Liver (tissue), 9 donors: ENCODE measurements around the gene SLC38A4. TPM values are rescaled to one million over a fixed set of nuclear protein-coding genes. Genes with fewer than 3 reads are reported as not detected.

Experiments used
- DNase-seq: peaks from one replicate; pipeline ENCODE4 v3.0.0-alpha.2; 2017; ENCODE audit warnings: low spot score
- H3K27ac ChIP-seq, 2 donors: one replicate each; pipeline ENCODE4 v1.7.0; 2013; ENCODE audit warnings: inconsistent platforms in 2 of 2, low read length in 2 of 2, control low read depth in 1 of 2, low read depth in 1 of 2, mild to moderate bottlenecking in 1 of 2
- H3K27me3 ChIP-seq, 4 donors: one replicate each; pipeline versions ENCODE4 v1.6.1 to v1.7.0; 2013; ENCODE audit warnings: low read length in 3 of 4, inconsistent platforms in 1 of 4, mild to moderate bottlenecking in 1 of 4, moderate library complexity in 1 of 4; ENCODE audit not compliant: control insufficient read depth in 4 of 4, insufficient read depth in 4 of 4
- H3K36me3 ChIP-seq, 4 donors: one replicate each; pipeline versions ENCODE4 v1.6.1 to v1.7.0; 2013; ENCODE audit warnings: low read length in 3 of 4, mild to moderate bottlenecking in 3 of 4, low read depth in 1 of 4, moderate library complexity in 1 of 4; ENCODE audit not compliant: control insufficient read depth in 4 of 4, insufficient read depth in 3 of 4
- H3K4me1 ChIP-seq, 4 donors: one replicate each; pipeline versions ENCODE4 v1.6.1 to v1.7.0; 2013; ENCODE audit warnings: low read length in 3 of 4, mild to moderate bottlenecking in 3 of 4, moderate library complexity in 1 of 4; ENCODE audit not compliant: control insufficient read depth in 4 of 4, insufficient read depth in 4 of 4
- H3K4me3 ChIP-seq, 3 donors: one replicate each; pipeline versions ENCODE4 v1.6.1 to v1.7.0; 2013; ENCODE audit warnings: low read length in 3 of 3, control low read depth in 1 of 3, low read depth in 1 of 3, mild to moderate bottlenecking in 1 of 3
- H3K9ac ChIP-seq, 2 donors: one replicate each; pipeline ENCODE4 v1.7.0; 2013; ENCODE audit warnings: low read length in 2 of 2, mild to moderate bottlenecking in 2 of 2, moderate library complexity in 2 of 2, control low read depth in 1 of 2, low read depth in 1 of 2
- H3K9me3 ChIP-seq, 4 donors: one replicate each; pipeline versions ENCODE4 v1.6.1 to v1.7.0; 2013; ENCODE audit warnings: low read length in 3 of 4; ENCODE audit not compliant: control insufficient read depth in 4 of 4
- ATF3 ChIP-seq: IDR thresholded peaks from 2 replicates; pipeline ENCODE4 v1.6.1; 2016; ENCODE audit warnings: antibody characterized with exemption
- CTCF ChIP-seq: fragments of 150-350 bp; IDR thresholded peaks from 2 replicates; pipeline ENCODE4 v1.5.1; 2017; ENCODE audit warnings: improper control_type of control experiment, low read depth, low read length; ENCODE audit not compliant: missing input control
- EGR1 ChIP-seq, 2 donors: IDR thresholded peaks; 2 replicates each; pipeline ENCODE4 v1.6.1; 2016 to 2018; ENCODE audit warnings: antibody characterized with exemption in 2 of 2, low read depth in 2 of 2
- FOXA1 ChIP-seq: IDR thresholded peaks from 2 replicates; pipeline ENCODE4 v1.6.1; 2016; ENCODE audit warnings: antibody characterized with exemption
- FOXA2 ChIP-seq: IDR thresholded peaks from 2 replicates; pipeline ENCODE4 v1.6.1; 2016; ENCODE audit warnings: antibody characterized with exemption
- GABPA ChIP-seq, 2 donors: IDR thresholded peaks in 1 of 2; conservative IDR thresholded peaks in 1 of 2; 2 replicates each; pipeline ENCODE4 v1.6.1; 2016; ENCODE audit warnings: antibody characterized with exemption in 2 of 2, mild to moderate bottlenecking in 1 of 2, moderate library complexity in 1 of 2
- HNF4A ChIP-seq, 2 donors: conservative IDR thresholded peaks; 2 replicates each; pipeline ENCODE4 v1.6.1; 2016; ENCODE audit warnings: antibody characterized with exemption in 2 of 2, mild to moderate bottlenecking in 2 of 2
- MAX ChIP-seq: IDR thresholded peaks from 2 replicates; pipeline ENCODE4 v1.6.1; 2016; ENCODE audit warnings: antibody characterized with exemption
- RAD21 ChIP-seq, 2 donors: IDR thresholded peaks; 2 replicates each; pipeline ENCODE4 v1.6.1; 2016; ENCODE audit warnings: antibody characterized with exemption in 2 of 2, mild to moderate bottlenecking in 2 of 2
- REST ChIP-seq: IDR thresholded peaks from 2 replicates; pipeline ENCODE4 v1.6.1; 2016; ENCODE audit warnings: antibody characterized with exemption, mild to moderate bottlenecking
- SP1 ChIP-seq: IDR thresholded peaks from 2 replicates; pipeline ENCODE4 v1.6.1; 2018; ENCODE audit warnings: antibody characterized with exemption, mild to moderate bottlenecking
- TAF1 ChIP-seq: conservative IDR thresholded peaks from 2 replicates; pipeline ENCODE4 v1.6.1; 2016; ENCODE audit warnings: antibody characterized with exemption, mild to moderate bottlenecking
- YY1 ChIP-seq: IDR thresholded peaks from 2 replicates; pipeline ENCODE4 v1.6.1; 2016; ENCODE audit warnings: antibody characterized with exemption, mild to moderate bottlenecking
- ZBTB33 ChIP-seq: IDR thresholded peaks from 2 replicates; pipeline ENCODE4 v1.6.1; 2016; ENCODE audit warnings: antibody characterized with exemption
- WGBS: extraction: QIAGEN DNeasy Blood & Tissue Kit; methylation state at CpG from one replicate; pipeline ENCODE4 v1.1.7; 2013; 5-methylcytosine and 5-hydroxymethylcytosine counted together
- polyA plus RNA-seq, 2 donors: library from polyadenylated mRNA; stranded (reverse) in 1 of 2; unstranded in 1 of 2; fragments of 200-250 nt in 1 of 2; fragments of >200 nt in 1 of 2; fragmentation: Nextera tagmentation in 1 of 2; extraction: Ambion mirVana in 1 of 2; gene quantifications; one replicate each; pipeline versions ENCODE4 v1.2.1 to v1.2.3, GENCODE V29; 2013 to 2015
- total RNA-seq, 2 donors: library from RNA; depleted of rRNA; stranded (reverse); fragments of >200 nt; gene quantifications; one replicate each; pipeline ENCODE4 v1.2.3, GENCODE V29; 2014
- donor health status: healthy.
- donor health status: healthy.
- donor health status: healthy.
- donor health status: healthy.
- donor health status: healthy.

The SLC38A4 gene
- total and polyA plus RNA-seq, 4 donors = 92.0 to 389 (median 169) TPM

- 91% methylated on average over 1 of the region's 1 CpG for WGBS
- H3K4me1 ChIP-seq = peaks cover 6 to 56% (median 25%) of the 10 kb centered on the region in 4 donors
- DNase-seq = no peak
Measured at GRCh38 chr12:46779063-46779462, 46.7 kb downstream of the SLC38A4 start.

GRCh38 chr12:46778415-46778814 lies 47.4 kb downstream of the SLC38A4 start:
- peaks cover 6 to 53% (median 28%) of the 10 kb centered on the region in 4 donors for H3K4me1 ChIP-seq
- peaks cover 0 to 76% (median 46%) of the 10 kb centered on the region in 4 donors for H3K36me3 ChIP-seq
- peak overlapping the region; percentile 44 to 59 for H3K27ac ChIP-seq
- no peak overlapping the region for H3K9ac ChIP-seq
- TF ChIP-seq FOXA1 (no peak), YY1 (no peak)
- H3K9me3 ChIP-seq = no peaks in the 10 kb centered on the region
- WGBS = 85% methylated on average over 5 of the region's 5 CpGs
- no peak for DNase-seq
- no peaks in the 10 kb centered on the region for H3K27me3 ChIP-seq
- no peak overlapping the region for H3K4me3 ChIP-seq

More at GRCh38 chr12:46779063-46779462, 46.7 kb downstream of the SLC38A4 start:
- H3K27me3 ChIP-seq = no peaks in the 10 kb centered on the region
- no peak overlapping the region for H3K9ac ChIP-seq
- H3K36me3 ChIP-seq = peaks cover 0 to 74% (median 42%) of the 10 kb centered on the region in 4 donors
- TF ChIP-seq MAX = no peak
- no peak for TF ChIP-seq FOXA1
- TF ChIP-seq REST = no peak
- no peak for TF ChIP-seq EGR1 (IDR thresholded peaks at IDR 0.05; ENCODE audit: low read depth in 2 of 2)
- no peak for TF ChIP-seq YY1
- no peaks in the 10 kb centered on the region for H3K9me3 ChIP-seq
- no peak overlapping the region for H3K4me3 ChIP-seq
- peak overlapping the region; percentile 44 to 59 for H3K27ac ChIP-seq

GRCh38 chr12:46777587-46777986 lies 48.2 kb downstream of the SLC38A4 start:
- Histone ChIP-seq H3K4me3 (no peak overlapping the region), H3K27ac (peak overlapping the region; percentile 44 to 59), H3K9ac (no peak overlapping the region), H3K36me3 (peaks cover 0 to 80% (median 50%) of the 10 kb centered on the region in 4 donors), H3K4me1 (peaks cover 6 to 52% (median 29%) of the 10 kb centered on the region in 4 donors), H3K27me3 (no peaks in the 10 kb centered on the region), H3K9me3 (no peaks in the 10 kb centered on the region)
- 54% methylated on average over 4 of the region's 4 CpGs for WGBS
- DNase-seq = no peak
- TF ChIP-seq GABPA (IDR thresholded peaks at IDR 0.05 in 1 of 2, conservative IDR thresholded peaks at IDR 0.05 in 1 of 2) = no peak
- no peak for TF ChIP-seq SP1
- TF ChIP-seq FOXA2 = peak; percentile 10

GRCh38 chr12:46775796-46776195 lies 50.0 kb downstream of the SLC38A4 start:
- H3K27me3 ChIP-seq = no peaks in the 10 kb centered on the region
- peaks cover 0 to 80% (median 46%) of the 10 kb centered on the region in 4 donors for H3K36me3 ChIP-seq
- H3K9ac ChIP-seq = no peak overlapping the region
- H3K4me3 ChIP-seq = no peak overlapping the region
- WGBS = 36% methylated on average over 3 of the region's 3 CpGs
- H3K27ac ChIP-seq = peak overlapping the region in 1 of 2 donors; percentile 13
- peaks cover 12 to 48% (median 30%) of the 10 kb centered on the region in 4 donors for H3K4me1 ChIP-seq
- DNase-seq = no peak
- H3K9me3 ChIP-seq = no peaks in the 10 kb centered on the region
- TF ChIP-seq HNF4A (conservative IDR thresholded peaks at IDR 0.05) (peak; percentile 18 to 44), TAF1 (no peak), SP1 (no peak), GABPA (IDR thresholded peaks at IDR 0.05 in 1 of 2, conservative IDR thresholded peaks at IDR 0.05 in 1 of 2) (no peak), CTCF (no peak), FOXA2 (peak; percentile 18), MAX (no peak), YY1 (peak; percentile 90), ATF3 (no peak), ZBTB33 (no peak), EGR1 (IDR thresholded peaks at IDR 0.05; ENCODE audit: low read depth in 2 of 2) (no peak), RAD21 (IDR thresholded peaks at IDR 0.05) (peak; percentile 30)
